ENCODE measurements around the gene INHBC. TPM values are rescaled to one million over a fixed set of nuclear protein-coding genes. Genes with fewer than 3 reads are reported as not detected.

The INHBC gene
- total RNA-seq, 2 donors from 2014 or later, result not detected

GRCh38 chr12:57496822-57497221 is 62.2 kb downstream of the INHBC start:
- H3K27ac Mint-ChIP-seq, result peak overlapping the region; percentile 13
- peaks cover 72% of the 10 kb centered on the region for H3K36me3 ChIP-seq (ENCODE audit: control insufficient read depth, insufficient read depth, low read length)

GRCh38 chr12:57497223-57498131 is 62.9 kb downstream of the INHBC start:
- Histone ChIP-seq H3K4me1 (ENCODE audit: control insufficient read depth, insufficient read depth, low read length) (no peaks in the 10 kb centered on the region), H3K27me3 (ENCODE audit: control insufficient read depth, insufficient read depth, low read length, poor library complexity, severe bottlenecking) (no peaks in the 10 kb centered on the region), H3K9ac (ENCODE audit: extremely low read depth, low read length, poor library complexity, severe bottlenecking) (no peak overlapping the region), H3K9me3 (ENCODE audit: control insufficient read depth, low read length) (peaks cover 19% of the 10 kb centered on the region), H3K36me3 (ENCODE audit: control insufficient read depth, insufficient read depth, low read length) (peaks cover 75% of the 10 kb centered on the region), H3K4me3 (ENCODE audit: low read length) (no peak overlapping the region), H3K27ac (ENCODE audit: low read depth, low read length) (no peak overlapping the region)
- Mint-ChIP-seq H3K4me1 (no peaks in the 10 kb centered on the region), H3K4me3 (no peak overlapping the region), H3K27ac (peak overlapping the region; percentile 13), H3K9me3 (peaks cover 17% of the 10 kb centered on the region), H3K27me3 (ENCODE audit: insufficient read depth) (no peaks in the 10 kb centered on the region), H3K36me3 (ENCODE audit: low read depth) (peaks cover 83% of the 10 kb centered on the region)
- DNase-seq, result no peak
- 95 to 97% methylated on average over 12 of the region's 12 CpGs for WGBS, 2 experiments (ENCODE audit: insufficient coverage in 1 of 2, insufficient read length in 1 of 2)
- TF ChIP-seq CTCF (conservative IDR thresholded peaks at IDR 0.05), result no peak

More at GRCh38 chr12:57496822-57497221, 62.2 kb downstream of the INHBC start:
- Mint-ChIP-seq H3K27me3 (ENCODE audit: insufficient read depth) (no peaks in the 10 kb centered on the region), H3K4me3 (no peak overlapping the region), H3K36me3 (ENCODE audit: low read depth) (peaks cover 83% of the 10 kb centered on the region), H3K4me1 (no peaks in the 10 kb centered on the region), H3K9me3 (peaks cover 17% of the 10 kb centered on the region)
- Histone ChIP-seq H3K9ac (ENCODE audit: extremely low read depth, low read length, poor library complexity, severe bottlenecking) (no peak overlapping the region), H3K27me3 (ENCODE audit: control insufficient read depth, insufficient read depth, low read length, poor library complexity, severe bottlenecking) (no peaks in the 10 kb centered on the region), H3K27ac (ENCODE audit: low read depth, low read length) (no peak overlapping the region), H3K4me3 (ENCODE audit: low read length) (no peak overlapping the region), H3K4me1 (ENCODE audit: control insufficient read depth, insufficient read depth, low read length) (no peaks in the 10 kb centered on the region), H3K9me3 (ENCODE audit: control insufficient read depth, low read length) (peaks cover 16% of the 10 kb centered on the region)
- TF ChIP-seq CTCF (conservative IDR thresholded peaks at IDR 0.05), result no peak
- no peak for DNase-seq

- DNase-seq, result peak; percentile 85
- TF ChIP-seq CTCF (conservative IDR thresholded peaks at IDR 0.05), result peak; percentile 28
- H3K36me3 Mint-ChIP-seq (ENCODE audit: low read depth), result peaks cover 82% of the 10 kb centered on the region
- Histone ChIP-seq H3K9me3 (ENCODE audit: control insufficient read depth, low read length) (peaks cover 19% of the 10 kb centered on the region), H3K27me3 (ENCODE audit: control insufficient read depth, insufficient read depth, low read length, poor library complexity, severe bottlenecking) (no peaks in the 10 kb centered on the region), H3K27ac (ENCODE audit: low read depth, low read length) (no peak overlapping the region), H3K36me3 (ENCODE audit: control insufficient read depth, insufficient read depth, low read length) (peaks cover 74% of the 10 kb centered on the region), H3K4me3 (ENCODE audit: low read length) (no peak overlapping the region), H3K9ac (ENCODE audit: extremely low read depth, low read length, poor library complexity, severe bottlenecking) (no peak overlapping the region), H3K4me1 (ENCODE audit: control insufficient read depth, insufficient read depth, low read length) (no peaks in the 10 kb centered on the region)
- peaks cover 15% of the 10 kb centered on the region for H3K9me3 Mint-ChIP-seq
- H3K4me3 Mint-ChIP-seq, result no peak overlapping the region
- no peak overlapping the region for H3K27ac Mint-ChIP-seq
- 93 to 98% methylated on average over 5 to 9 of the region's 9 CpGs for WGBS, 2 experiments (ENCODE audit: insufficient coverage in 1 of 2, insufficient read length in 1 of 2)
- H3K4me1 Mint-ChIP-seq, result no peaks in the 10 kb centered on the region
- H3K27me3 Mint-ChIP-seq (ENCODE audit: insufficient read depth), result no peaks in the 10 kb centered on the region
Observed at GRCh38 chr12:57498132-57498502, 63.5 kb downstream of the INHBC start.
